A673 (cell line): ENCODE data around the gene SEC62.

Source experiments
- CTCF ChIP-seq: fragments of 300-800, 200-600 bp; sonication (generic); conservative IDR thresholded peaks from 2 replicates; pipeline ENCODE4 v1.5.1; 2017; ENCODE audit warnings: low read depth, mild to moderate bottlenecking, antibody characterized with exemption, low read length, moderate library complexity, mixed read lengths
- EZH2 ChIP-seq: fragments of 200-600 bp; sonication (generic); IDR thresholded peaks from 2 replicates; pipeline ENCODE4 v1.6.1; 2017; ENCODE audit warnings: borderline replicate concordance, low read depth, mild to moderate bottlenecking, mixed read lengths, antibody characterized with exemption, low read length; ENCODE audit not compliant: poor library complexity, severe bottlenecking

- TF ChIP-seq CTCF: no peak
- TF ChIP-seq EZH2: no peak
These were observed 32.8 kb downstream of the SEC62 start for GRCh38 chr3:169999433-169999832.
